Nephron (organoid): ENCODE data around the gene ATXN3L.
A peak's percentile ranks its signal among the peaks of the same experiment; 100 is the strongest.

ENCODE experiments used
- H3K27ac Mint-ChIP-seq, 3 experiments: 2 replicates each; pipeline ENCODE4 v1.8.0; 2020; ENCODE audit warnings: mixed read lengths in 3 of 3, mild to moderate bottlenecking in 2 of 3, moderate library complexity in 1 of 3
- H3K27me3 Mint-ChIP-seq: 2 replicates; pipeline ENCODE4 v1.8.0; 2021; ENCODE audit warnings: low read depth, mild to moderate bottlenecking, moderate library complexity, mixed read lengths
- H3K36me3 Mint-ChIP-seq: 2 replicates; pipeline ENCODE4 v1.8.0; 2020; ENCODE audit warnings: low read depth, mixed read lengths
- H3K4me1 Mint-ChIP-seq: 2 replicates; pipeline ENCODE4 v1.8.0; 2020; ENCODE audit warnings: mixed read lengths
- H3K4me3 Mint-ChIP-seq, 3 experiments: 2 replicates each; pipeline ENCODE4 v1.8.0; 2020; ENCODE audit warnings: mild to moderate bottlenecking in 3 of 3, mixed read lengths in 3 of 3, moderate library complexity in 2 of 3
- H3K9me3 Mint-ChIP-seq: 2 replicates; pipeline ENCODE4 v1.8.0; 2020; ENCODE audit warnings: mixed read lengths
- TF ChIP-seq, protein P1 (sequence below), 3 experiments: fragments of 200-600 bp; sonication (generic); IDR thresholded peaks; one replicate each; pipeline ENCODE4 v1.5.0; 2021; ENCODE audit warnings: antibody characterized with exemption in 3 of 3; ENCODE audit not compliant: unreplicated experiment in 3 of 3

The ATXN3L gene

DNA sequence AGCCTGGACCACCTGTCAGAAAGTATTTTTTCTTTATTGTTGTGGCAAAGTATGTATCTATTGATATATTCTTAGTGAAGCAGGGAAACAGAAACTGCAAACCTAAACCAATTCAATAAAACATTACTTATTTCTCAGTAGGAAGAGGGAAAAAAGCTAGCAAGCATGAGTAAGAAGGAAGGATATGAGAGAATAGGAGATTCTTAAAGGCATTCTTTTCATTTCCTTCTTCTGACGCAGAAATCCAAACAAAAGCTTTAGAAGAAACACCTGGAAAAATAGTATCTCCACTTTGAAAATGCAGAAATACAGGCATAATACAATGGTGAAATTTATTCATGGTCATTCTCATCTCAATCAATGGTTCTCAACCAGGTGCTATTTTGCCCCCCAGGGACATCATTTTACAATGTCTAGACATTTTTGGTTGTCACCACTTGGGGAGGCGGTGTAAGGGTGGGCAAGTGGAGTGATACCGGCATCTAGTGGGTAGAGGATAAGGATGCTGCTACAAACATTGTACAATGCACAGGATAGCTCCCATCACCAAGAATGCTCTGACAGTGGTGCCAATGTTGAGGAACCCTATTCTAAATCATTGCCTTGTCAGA lies 21.7 kb upstream of the ATXN3L start:
- TF ChIP-seq, protein P1, sequence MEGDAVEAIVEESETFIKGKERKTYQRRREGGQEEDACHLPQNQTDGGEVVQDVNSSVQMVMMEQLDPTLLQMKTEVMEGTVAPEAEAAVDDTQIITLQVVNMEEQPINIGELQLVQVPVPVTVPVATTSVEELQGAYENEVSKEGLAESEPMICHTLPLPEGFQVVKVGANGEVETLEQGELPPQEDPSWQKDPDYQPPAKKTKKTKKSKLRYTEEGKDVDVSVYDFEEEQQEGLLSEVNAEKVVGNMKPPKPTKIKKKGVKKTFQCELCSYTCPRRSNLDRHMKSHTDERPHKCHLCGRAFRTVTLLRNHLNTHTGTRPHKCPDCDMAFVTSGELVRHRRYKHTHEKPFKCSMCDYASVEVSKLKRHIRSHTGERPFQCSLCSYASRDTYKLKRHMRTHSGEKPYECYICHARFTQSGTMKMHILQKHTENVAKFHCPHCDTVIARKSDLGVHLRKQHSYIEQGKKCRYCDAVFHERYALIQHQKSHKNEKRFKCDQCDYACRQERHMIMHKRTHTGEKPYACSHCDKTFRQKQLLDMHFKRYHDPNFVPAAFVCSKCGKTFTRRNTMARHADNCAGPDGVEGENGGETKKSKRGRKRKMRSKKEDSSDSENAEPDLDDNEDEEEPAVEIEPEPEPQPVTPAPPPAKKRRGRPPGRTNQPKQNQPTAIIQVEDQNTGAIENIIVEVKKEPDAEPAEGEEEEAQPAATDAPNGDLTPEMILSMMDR (IDR thresholded peaks at IDR 0.05; ENCODE audit: unreplicated experiment in 3 of 3), result no peak
- no peaks in the 10 kb centered on the region for H3K27me3 Mint-ChIP-seq
- H3K27ac Mint-ChIP-seq, result peak overlapping the region in 1 of 3 experiments; percentile 12

DNA sequence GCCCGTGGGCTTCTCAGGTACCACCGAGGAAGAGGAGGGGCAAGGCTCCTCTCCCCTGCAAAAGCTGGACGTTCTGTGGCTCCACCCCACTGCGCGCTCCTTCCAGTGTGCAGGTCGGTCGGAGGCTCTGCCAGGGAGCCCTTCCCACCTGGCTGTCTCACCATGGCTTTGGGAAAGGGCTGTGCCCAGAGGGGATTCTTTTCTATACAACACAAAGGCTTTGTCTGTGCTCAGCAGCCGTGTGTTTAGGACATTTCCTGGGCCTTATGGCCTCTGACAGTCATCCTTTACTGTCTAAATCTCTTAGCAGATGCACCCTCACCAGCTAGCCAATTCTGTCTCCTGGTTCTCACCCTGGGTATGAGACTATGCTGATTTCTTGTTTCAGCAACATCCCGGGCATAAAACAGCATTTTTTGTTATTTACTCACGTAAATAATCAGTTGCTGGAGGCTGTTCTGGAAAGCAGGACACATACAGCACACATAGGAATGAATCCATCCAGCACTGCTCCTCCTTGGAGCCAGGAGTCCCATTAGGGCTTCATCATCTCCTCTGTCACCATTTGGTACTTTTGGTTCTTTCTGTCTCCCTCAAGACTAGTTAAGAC lies 20.4 kb upstream of the ATXN3L start:
- peaks cover 22% of the 10 kb centered on the region for H3K4me1 Mint-ChIP-seq
- no peaks in the 10 kb centered on the region for H3K9me3 Mint-ChIP-seq
- no peaks in the 10 kb centered on the region for H3K36me3 Mint-ChIP-seq
- TF ChIP-seq, protein P1 (IDR thresholded peaks at IDR 0.05; ENCODE audit: unreplicated experiment in 3 of 3), result no peak
- no peak overlapping the region for H3K4me3 Mint-ChIP-seq
- no peaks in the 10 kb centered on the region for H3K27me3 Mint-ChIP-seq
- H3K27ac Mint-ChIP-seq, result peak overlapping the region in 1 of 3 experiments; percentile 57

More for the DNA sequence above, 21.7 kb upstream of the ATXN3L start:
- Mint-ChIP-seq H3K36me3 (no peaks in the 10 kb centered on the region), H3K4me1 (peaks cover 25% of the 10 kb centered on the region), H3K4me3 (no peak overlapping the region), H3K9me3 (peaks cover 3% of the 10 kb centered on the region)

DNA sequence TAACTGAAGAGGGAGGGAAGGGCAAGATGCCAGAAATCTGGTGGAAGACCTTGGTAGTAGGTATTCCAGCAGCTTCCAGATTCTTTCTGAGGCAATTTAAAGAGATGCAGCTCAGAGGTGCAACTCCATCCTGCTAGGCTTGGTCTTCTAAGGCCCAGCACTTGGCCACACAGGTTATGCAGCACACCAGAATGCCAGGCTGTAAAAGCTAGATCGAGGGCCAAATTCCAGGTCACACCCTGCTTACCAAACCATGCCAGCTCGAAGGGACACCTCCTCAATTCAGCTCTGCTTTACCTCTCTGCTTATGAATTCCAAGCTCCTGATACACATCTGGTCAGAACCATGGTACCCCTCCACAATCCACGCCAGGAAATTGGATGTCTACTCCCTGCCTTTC lies 19.8 kb upstream of the ATXN3L start:
- H3K27me3 Mint-ChIP-seq, result no peaks in the 10 kb centered on the region
- peaks cover 15% of the 10 kb centered on the region for H3K4me1 Mint-ChIP-seq
- H3K4me3 Mint-ChIP-seq, result no peak overlapping the region
- H3K36me3 Mint-ChIP-seq, result no peaks in the 10 kb centered on the region
- H3K9me3 Mint-ChIP-seq, result no peaks in the 10 kb centered on the region
- TF ChIP-seq, protein P1 (IDR thresholded peaks at IDR 0.05; ENCODE audit: unreplicated experiment in 3 of 3), result no peak
- H3K27ac Mint-ChIP-seq, result peak overlapping the region; percentile 71 to 90 (median 72)

DNA sequence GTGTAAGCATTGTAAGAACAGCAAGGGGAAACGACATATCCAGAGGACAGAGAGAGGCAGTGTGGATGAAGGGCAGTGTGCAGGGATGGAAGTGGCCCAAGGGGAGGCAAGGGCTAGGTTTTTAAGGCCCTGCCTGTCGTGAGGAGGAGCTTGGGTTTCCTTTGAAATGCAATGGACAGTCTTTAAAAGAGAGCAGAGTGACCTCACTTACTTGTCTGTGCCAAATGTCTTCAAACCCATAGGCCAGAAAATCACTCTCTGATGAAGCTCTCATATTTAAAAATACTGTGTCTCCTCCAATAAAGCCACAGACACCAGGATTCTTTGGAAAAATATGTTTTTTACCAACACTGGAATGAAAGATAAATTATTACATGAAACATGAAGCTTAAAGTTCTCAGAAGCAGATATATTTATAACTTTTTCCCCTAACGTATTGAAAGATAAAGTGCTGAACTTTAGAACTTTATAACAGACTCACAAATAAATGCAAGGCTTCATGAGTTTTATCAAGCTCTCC lies 19.2 kb upstream of the ATXN3L start:
- no peak overlapping the region for H3K4me3 Mint-ChIP-seq
- peak overlapping the region; percentile 71 to 90 (median 72) for H3K27ac Mint-ChIP-seq
- no peaks in the 10 kb centered on the region for H3K36me3 Mint-ChIP-seq
- peaks cover 3% of the 10 kb centered on the region for H3K9me3 Mint-ChIP-seq
- TF ChIP-seq, protein P1 (IDR thresholded peaks at IDR 0.05; ENCODE audit: unreplicated experiment in 3 of 3), result no peak
- peaks cover 15% of the 10 kb centered on the region for H3K4me1 Mint-ChIP-seq
- H3K27me3 Mint-ChIP-seq, result no peaks in the 10 kb centered on the region

DNA sequence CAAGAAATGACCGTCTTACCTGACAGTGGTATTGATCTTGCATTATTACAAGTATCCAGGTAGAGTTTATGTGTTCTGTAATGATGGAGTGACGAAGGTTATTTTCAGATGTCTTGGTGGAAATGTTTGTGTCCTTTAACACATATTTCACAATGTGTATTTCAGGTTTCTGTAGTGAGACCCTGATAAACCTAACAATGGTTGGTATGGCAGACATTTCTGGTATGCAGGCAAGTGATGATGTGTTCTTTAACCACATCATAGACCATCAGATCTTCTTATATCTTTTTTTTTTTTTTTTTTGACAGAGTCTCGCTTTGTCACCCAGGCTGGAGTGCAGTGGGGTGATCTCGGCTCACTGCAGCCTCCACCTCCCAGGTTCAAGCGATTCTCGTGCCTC lies 14.6 kb upstream of the ATXN3L start:
- H3K4me1 Mint-ChIP-seq, result peaks cover 8% of the 10 kb centered on the region
- no peak overlapping the region for H3K27ac Mint-ChIP-seq
- no peak overlapping the region for H3K4me3 Mint-ChIP-seq
- TF ChIP-seq, protein P1 (IDR thresholded peaks at IDR 0.05; ENCODE audit: unreplicated experiment in 3 of 3), result no peak
- no peaks in the 10 kb centered on the region for H3K27me3 Mint-ChIP-seq
- H3K9me3 Mint-ChIP-seq, result peaks cover 9% of the 10 kb centered on the region
- no peaks in the 10 kb centered on the region for H3K36me3 Mint-ChIP-seq
